CD4-positive, alpha-beta memory T cell (primary cell): ENCODE results near the gene GLT1D1. TPM values are rescaled to one million over a fixed set of nuclear protein-coding genes. Genes with fewer than 3 reads are reported as not detected.

Experiments used
- CTCF ChIA-PET: fragments of 350-600 bp; sonication (Branson Sonifier 250); formaldehyde crosslinking; loops from one replicate; lab custom pipeline; 2021; ENCODE audit warnings: inconsistent platforms; ENCODE audit not compliant: partially characterized antibody; lab: Charles Lee
- POLR2A ChIA-PET: fragments of 350-600 bp; sonication (Branson Sonifier 250); formaldehyde crosslinking; loops from one replicate; lab custom pipeline; 2021; ENCODE audit not compliant: partially characterized antibody; lab: Charles Lee
- DNase-seq, 5 donors: peaks; one replicate each; pipeline versions ENCODE4 v3.0.0 to v3.0.0-alpha.2; 2020 to 2022; ENCODE audit warnings: mixed read lengths in 1 of 5
- H3K27ac ChIP-seq: one replicate; pipeline ENCODE4 v1.7.0; 2013; ENCODE audit warnings: low read depth, low read length
- H3K27me3 ChIP-seq: 2 replicates; pipeline ENCODE4 v1.7.0; 2013; ENCODE audit warnings: mild to moderate bottlenecking, low read length, moderate library complexity; ENCODE audit not compliant: insufficient read depth
- H3K36me3 ChIP-seq: 2 replicates; pipeline ENCODE4 v1.7.0; 2013; ENCODE audit warnings: mild to moderate bottlenecking, low read length, moderate library complexity; ENCODE audit not compliant: insufficient read depth
- H3K4me1 ChIP-seq: 2 replicates; pipeline ENCODE4 v1.7.0; 2013; ENCODE audit warnings: mild to moderate bottlenecking, low read length, moderate library complexity; ENCODE audit not compliant: insufficient read depth
- H3K4me3 ChIP-seq, 2 donors: one replicate each; pipeline ENCODE4 v1.7.0; 2013; ENCODE audit warnings: low read length in 2 of 2, mild to moderate bottlenecking in 1 of 2
- H3K9me3 ChIP-seq, 2 donors: one replicate each; pipeline ENCODE4 v1.7.0; 2013; ENCODE audit warnings: low read length in 2 of 2, control low read depth in 1 of 2; ENCODE audit not compliant: control insufficient read depth in 1 of 2
- H3K27ac Mint-ChIP-seq, 7 donors: one replicate each; pipeline ENCODE4 v1.8.0; 2020 to 2021; ENCODE audit warnings: mixed read lengths in 7 of 7, mild to moderate bottlenecking in 6 of 7, inconsistent platforms in 3 of 7, moderate library complexity in 3 of 7
- H3K27me3 Mint-ChIP-seq, 2 donors: one replicate each; pipeline ENCODE4 v1.8.0; 2020 to 2021; ENCODE audit warnings: mixed read lengths in 2 of 2
- H3K36me3 Mint-ChIP-seq, 2 donors: one replicate each; pipeline ENCODE4 v1.8.0; 2020 to 2021; ENCODE audit warnings: mixed read lengths in 2 of 2, inconsistent platforms in 1 of 2, mild to moderate bottlenecking in 1 of 2
- H3K4me1 Mint-ChIP-seq, 4 donors: one replicate each; pipeline ENCODE4 v1.8.0; 2020 to 2021; ENCODE audit warnings: mixed read lengths in 4 of 4, mild to moderate bottlenecking in 1 of 4
- H3K4me3 Mint-ChIP-seq, 8 donors: one replicate each; pipeline ENCODE4 v1.8.0; 2020 to 2021; ENCODE audit warnings: mixed read lengths in 8 of 8, mild to moderate bottlenecking in 7 of 8, moderate library complexity in 6 of 8, inconsistent platforms in 3 of 8
- H3K9me3 Mint-ChIP-seq, 8 donors: one replicate each; pipeline ENCODE4 v1.8.0; 2020 to 2021; ENCODE audit warnings: mixed read lengths in 8 of 8, mild to moderate bottlenecking in 5 of 8, inconsistent platforms in 3 of 8, moderate library complexity in 1 of 8
- intact Hi-C: fragments of 100-400 bp; cut with micrococcal nuclease; formaldehyde crosslinking; loops from one replicate; pipeline ENCODE4 v1.15.1; 2023
- polyA plus RNA-seq, 2 donors: library from polyadenylated mRNA; unstranded; fragments of 300-500 nt; fragmentation: Illumina TruSeq; gene quantifications; one replicate each; pipeline ENCODE4 v1.2.3, GENCODE V29; 2021
- total RNA-seq, 2 experiments: library from RNA; stranded (reverse); gene quantifications; one replicate each; pipeline ENCODE4 v1.2.3, GENCODE V29; 2021

Gene GLT1D1
- total and polyA plus RNA-seq, 4 experiments from 2014 or later = not detected

GRCh38 chr12:128949086-128949485, 95.8 kb downstream of the GLT1D1 start:
- peaks cover 0 to 9% (median 4%) of the 10 kb centered on the region in 8 donors for H3K9me3 Mint-ChIP-seq
- Histone ChIP-seq H3K4me3 (no peak overlapping the region), H3K27ac (no peak overlapping the region), H3K36me3 (no peaks in the 10 kb centered on the region), H3K27me3 (peaks cover 4% of the 10 kb centered on the region), H3K9me3 (no peaks in the 10 kb centered on the region), H3K4me1 (no peaks in the 10 kb centered on the region)
- POLR2A ChIA-PET = no interaction called here
- H3K27me3 Mint-ChIP-seq = no peaks in the 10 kb centered on the region
- no peak overlapping the region for H3K27ac Mint-ChIP-seq
- H3K36me3 Mint-ChIP-seq = no peaks in the 10 kb centered on the region
- no peak overlapping the region for H3K4me3 Mint-ChIP-seq
- no peaks in the 10 kb centered on the region for H3K4me1 Mint-ChIP-seq
- CTCF ChIA-PET = no interaction called here
- no peak for DNase-seq
- intact Hi-C loops = no loop called here

GRCh38 chr12:128951448-128951847, 98.2 kb downstream of the GLT1D1 start:
- H3K4me1 ChIP-seq = no peaks in the 10 kb centered on the region
- no peak for DNase-seq
- H3K27ac ChIP-seq = no peak overlapping the region
- H3K36me3 ChIP-seq = no peaks in the 10 kb centered on the region
- no peak overlapping the region for H3K27ac Mint-ChIP-seq
- no peaks in the 10 kb centered on the region for H3K9me3 ChIP-seq
- no peaks in the 10 kb centered on the region for H3K27me3 ChIP-seq
- H3K36me3 Mint-ChIP-seq = no peaks in the 10 kb centered on the region
- H3K9me3 Mint-ChIP-seq = peaks cover 0 to 9% (median 5%) of the 10 kb centered on the region in 8 donors
- no peak overlapping the region for H3K4me3 Mint-ChIP-seq
- intact Hi-C loops = no loop called here
- peaks cover 1 to 3% of the 10 kb centered on the region in 2 donors for H3K27me3 Mint-ChIP-seq
- H3K4me1 Mint-ChIP-seq = no peaks in the 10 kb centered on the region
- ChIA-PET CTCF (no interaction called here), POLR2A (no interaction called here)
- no peak overlapping the region for H3K4me3 ChIP-seq

GRCh38 chr12:128956755-128957154, 103.5 kb downstream of the GLT1D1 start:
- peaks cover 6 to 9% of the 10 kb centered on the region in 2 donors for H3K27me3 Mint-ChIP-seq
- H3K4me1 Mint-ChIP-seq = no peaks in the 10 kb centered on the region
- no peak overlapping the region for H3K4me3 Mint-ChIP-seq
- DNase-seq = no peak
- peaks cover 0 to 14% (median 5%) of the 10 kb centered on the region in 8 donors for H3K9me3 Mint-ChIP-seq
- H3K4me1 ChIP-seq = no peaks in the 10 kb centered on the region
- no peaks in the 10 kb centered on the region for H3K9me3 ChIP-seq
- H3K27ac ChIP-seq = no peak overlapping the region
- H3K36me3 ChIP-seq = no peaks in the 10 kb centered on the region
- CTCF ChIA-PET = no interaction called here
- H3K4me3 ChIP-seq = no peak overlapping the region
- no peak overlapping the region for H3K27ac Mint-ChIP-seq
- H3K36me3 Mint-ChIP-seq = no peaks in the 10 kb centered on the region
- POLR2A ChIA-PET = no interaction called here
- intact Hi-C loops = no loop called here
- no peaks in the 10 kb centered on the region for H3K27me3 ChIP-seq

- Mint-ChIP-seq H3K4me1 (no peaks in the 10 kb centered on the region), H3K27me3 (peaks cover 6 to 9% of the 10 kb centered on the region in 2 donors), H3K27ac (no peak overlapping the region), H3K4me3 (no peak overlapping the region), H3K36me3 (no peaks in the 10 kb centered on the region), H3K9me3 (peaks cover 0 to 9% (median 3%) of the 10 kb centered on the region in 8 donors)
- H3K9me3 ChIP-seq = no peaks in the 10 kb centered on the region
- H3K27me3 ChIP-seq = no peaks in the 10 kb centered on the region
- no peak overlapping the region for H3K27ac ChIP-seq
- intact Hi-C loops = no loop called here
- no peaks in the 10 kb centered on the region for H3K36me3 ChIP-seq
- CTCF ChIA-PET = no interaction called here
- POLR2A ChIA-PET = no interaction called here
- no peaks in the 10 kb centered on the region for H3K4me1 ChIP-seq
- DNase-seq = no peak
- no peak overlapping the region for H3K4me3 ChIP-seq
Observed at GRCh38 chr12:128959901-128960300, 106.6 kb downstream of the GLT1D1 start.

GRCh38 chr12:128961308-128961902, 108.1 kb downstream of the GLT1D1 start:
- ChIA-PET POLR2A (no interaction called here), CTCF (no interaction called here)
- intact Hi-C loops = no loop called here
- H3K36me3 Mint-ChIP-seq = no peaks in the 10 kb centered on the region
- no peaks in the 10 kb centered on the region for H3K4me1 Mint-ChIP-seq
- H3K4me3 Mint-ChIP-seq = no peak overlapping the region
- no peak overlapping the region for H3K27ac Mint-ChIP-seq
- Histone ChIP-seq H3K4me1 (no peaks in the 10 kb centered on the region), H3K36me3 (no peaks in the 10 kb centered on the region), H3K4me3 (no peak overlapping the region), H3K27ac (no peak overlapping the region), H3K9me3 (no peaks in the 10 kb centered on the region), H3K27me3 (no peaks in the 10 kb centered on the region)
- H3K27me3 Mint-ChIP-seq = peaks cover 5 to 6% of the 10 kb centered on the region in 2 donors
- peaks cover 0 to 10% (median 3%) of the 10 kb centered on the region in 8 donors for H3K9me3 Mint-ChIP-seq
- no peak for DNase-seq

GRCh38 chr12:128961957-128962356, 108.7 kb downstream of the GLT1D1 start:
- Mint-ChIP-seq H3K27ac (no peak overlapping the region), H3K27me3 (peaks cover 0 to 6% of the 10 kb centered on the region in 2 donors), H3K9me3 (peaks cover 0 to 10% (median 3%) of the 10 kb centered on the region in 8 donors), H3K4me1 (no peaks in the 10 kb centered on the region), H3K4me3 (peak overlapping the region in 1 of 8 donors; percentile 48), H3K36me3 (no peaks in the 10 kb centered on the region)
- H3K36me3 ChIP-seq = no peaks in the 10 kb centered on the region
- no peak overlapping the region for H3K4me3 ChIP-seq
- H3K9me3 ChIP-seq = no peaks in the 10 kb centered on the region
- intact Hi-C loops = no loop called here
- no peaks in the 10 kb centered on the region for H3K4me1 ChIP-seq
- POLR2A ChIA-PET = no interaction called here
- no peak for DNase-seq
- no peaks in the 10 kb centered on the region for H3K27me3 ChIP-seq
- no peak overlapping the region for H3K27ac ChIP-seq
- CTCF ChIA-PET = no interaction called here

GRCh38 chr12:128966203-128966810, 113.0 kb downstream of the GLT1D1 start:
- Mint-ChIP-seq H3K4me3 (no peak overlapping the region), H3K36me3 (no peaks in the 10 kb centered on the region), H3K27ac (no peak overlapping the region), H3K4me1 (peaks cover 0 to 5% (median 2%) of the 10 kb centered on the region in 4 donors), H3K27me3 (peaks cover 0 to 2% of the 10 kb centered on the region in 2 donors), H3K9me3 (peaks cover 0 to 9% (median 2%) of the 10 kb centered on the region in 8 donors)
- Histone ChIP-seq H3K27me3 (no peaks in the 10 kb centered on the region), H3K4me3 (no peak overlapping the region), H3K4me1 (no peaks in the 10 kb centered on the region), H3K36me3 (no peaks in the 10 kb centered on the region), H3K9me3 (no peaks in the 10 kb centered on the region), H3K27ac (no peak overlapping the region)
- POLR2A ChIA-PET = no interaction called here
- CTCF ChIA-PET = no interaction called here
- intact Hi-C loops = no loop called here
- DNase-seq = no peak
